ENCODE measurements around the gene PLSCR4.

- TF ChIP-seq CTCF (IDR thresholded peaks at IDR 0.05; ENCODE audit: low read depth, low read length) (no peak), POLR2A (IDR thresholded peaks at IDR 0.05; ENCODE audit: extremely low read depth, insufficient read length) (no peak), MAX (IDR thresholded peaks at IDR 0.05; ENCODE audit: low read depth, low read length) (no peak)
These were observed 17.8 kb upstream of the PLSCR4 start for GRCh38 chr3:146268535-146269219.

Measured in NB4 (cell line).